GM18907 (cell line): ENCODE measurements around the gene C19orf85.

Source experiments
- ATAC-seq: cut with Tn5 transposase; IDR thresholded peaks from one replicate; pipeline ENCODE4 v1.9.1; 2021; ENCODE audit warnings: mild to moderate bottlenecking, moderate library complexity; ENCODE audit not compliant: unreplicated experiment

Gene C19orf85

DNA sequence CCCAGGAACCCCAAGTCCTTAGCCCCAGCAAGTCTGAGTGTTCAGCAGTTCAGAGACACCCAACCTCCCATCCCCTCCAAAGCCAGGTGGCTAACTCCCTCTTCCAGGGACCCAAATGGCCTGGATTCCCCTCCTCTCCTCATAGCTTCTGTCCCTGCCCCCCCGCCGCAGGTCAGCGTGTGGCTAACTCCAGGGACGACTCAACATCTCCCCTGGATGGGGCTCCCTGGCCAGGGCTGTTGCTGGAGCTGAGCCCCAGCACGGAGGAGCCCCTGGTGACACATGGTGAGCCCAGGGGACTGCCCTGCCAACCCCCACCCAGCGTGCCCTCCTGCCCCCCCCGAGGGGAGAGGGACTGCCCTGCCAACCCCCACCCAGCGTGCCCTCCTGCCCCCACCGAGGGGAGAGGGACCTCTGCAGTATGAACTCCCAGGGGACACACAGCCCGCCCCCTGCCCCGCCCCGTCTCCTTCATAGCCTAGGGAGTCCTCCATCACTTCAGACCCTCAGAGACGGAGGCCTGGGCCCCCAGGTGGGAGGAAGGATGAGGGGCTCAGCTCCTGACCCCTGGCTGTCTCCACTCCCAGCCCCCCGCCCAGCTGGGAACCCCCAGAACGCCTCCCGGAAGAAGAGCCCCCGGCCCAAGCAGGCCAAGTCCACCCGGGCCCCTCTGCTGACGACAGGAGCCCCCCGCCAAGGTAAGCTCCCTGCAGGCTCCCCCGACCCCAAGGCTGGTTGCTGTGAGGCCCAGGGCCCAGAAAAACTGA is 25.3 kb upstream of the C19orf85 start:
- ATAC-seq: no peak

DNA sequence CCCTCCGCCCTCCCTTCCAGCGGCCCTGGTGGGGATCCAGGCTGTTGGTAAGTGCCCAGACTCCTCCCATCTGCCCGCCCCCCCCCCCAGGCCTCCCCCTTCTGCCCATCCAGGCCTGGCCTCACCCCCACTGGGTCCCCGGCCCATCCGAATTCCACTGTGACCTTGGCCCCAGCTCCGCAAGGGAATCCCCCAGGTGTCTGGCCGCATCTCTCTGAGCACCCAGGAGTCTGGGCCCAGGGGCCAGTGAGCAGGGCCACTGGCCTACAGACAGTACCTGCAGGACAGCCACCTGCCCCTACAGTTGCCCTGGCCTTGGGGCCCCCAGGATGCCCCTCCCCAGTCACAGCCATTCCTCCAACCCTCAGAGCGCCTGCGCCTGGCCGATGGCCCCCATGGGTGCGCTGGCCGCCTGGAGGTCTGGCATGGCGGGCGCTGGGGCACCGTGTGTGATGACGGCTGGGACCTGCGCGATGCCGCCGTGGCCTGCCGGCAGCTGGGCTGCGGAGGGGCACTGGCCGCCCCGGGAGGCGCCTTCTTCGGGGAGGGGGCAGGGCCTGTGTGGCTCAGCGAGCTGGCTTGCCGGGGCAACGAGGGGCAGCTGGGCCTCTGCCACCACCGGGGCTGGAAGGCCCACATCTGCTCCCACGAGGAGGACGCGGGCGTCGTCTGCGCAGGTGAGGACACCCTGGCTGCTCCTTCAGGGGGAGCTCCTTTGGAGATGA is 24.6 kb upstream of the C19orf85 start:
- ATAC-seq: no peak

DNA sequence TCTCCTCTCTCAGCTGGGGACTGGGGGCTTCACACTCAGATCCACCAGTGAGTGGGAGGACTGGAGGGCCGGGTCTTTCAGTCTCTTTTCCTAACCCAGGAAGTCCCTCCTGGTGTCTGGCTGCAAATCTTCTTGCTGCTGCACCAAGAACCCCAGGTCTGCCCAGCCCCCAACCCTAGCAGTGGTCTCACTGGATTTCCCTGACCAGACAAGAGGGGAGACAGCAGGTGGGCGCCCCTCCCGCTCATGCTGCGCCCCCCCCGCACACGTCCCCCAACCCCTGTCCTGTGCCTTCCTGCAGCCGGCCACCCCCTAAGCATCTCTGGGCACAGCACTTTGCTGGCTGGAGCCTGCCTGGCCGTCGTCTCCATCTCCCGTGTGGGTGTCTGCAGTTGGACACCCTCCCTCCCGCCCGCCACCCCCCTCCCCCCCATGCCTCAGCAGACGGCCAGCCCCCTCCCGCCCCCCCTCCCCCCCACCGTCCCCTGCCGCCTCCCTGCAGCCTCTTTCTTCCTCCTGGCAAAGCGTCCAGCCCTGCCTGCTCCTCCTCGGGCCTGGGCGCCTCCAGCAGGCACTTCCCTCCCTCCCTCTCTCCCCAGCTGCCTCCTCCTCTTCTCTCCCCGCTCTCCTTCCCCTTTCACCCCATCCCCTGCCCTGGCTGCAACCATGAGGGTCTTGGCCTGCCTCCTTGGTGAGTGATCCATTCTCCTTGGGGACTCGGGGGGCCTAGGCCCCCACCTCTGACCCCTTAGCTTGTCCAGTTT is 23.6 kb upstream of the C19orf85 start, which contains the start of gene SSC5D:
Gene SSC5D, plus strand, starts transcription at position 513 of the 764 bp plus-strand sequence. Its CDS starts 154 bp downstream, at position 667.
- no peak for ATAC-seq

DNA sequence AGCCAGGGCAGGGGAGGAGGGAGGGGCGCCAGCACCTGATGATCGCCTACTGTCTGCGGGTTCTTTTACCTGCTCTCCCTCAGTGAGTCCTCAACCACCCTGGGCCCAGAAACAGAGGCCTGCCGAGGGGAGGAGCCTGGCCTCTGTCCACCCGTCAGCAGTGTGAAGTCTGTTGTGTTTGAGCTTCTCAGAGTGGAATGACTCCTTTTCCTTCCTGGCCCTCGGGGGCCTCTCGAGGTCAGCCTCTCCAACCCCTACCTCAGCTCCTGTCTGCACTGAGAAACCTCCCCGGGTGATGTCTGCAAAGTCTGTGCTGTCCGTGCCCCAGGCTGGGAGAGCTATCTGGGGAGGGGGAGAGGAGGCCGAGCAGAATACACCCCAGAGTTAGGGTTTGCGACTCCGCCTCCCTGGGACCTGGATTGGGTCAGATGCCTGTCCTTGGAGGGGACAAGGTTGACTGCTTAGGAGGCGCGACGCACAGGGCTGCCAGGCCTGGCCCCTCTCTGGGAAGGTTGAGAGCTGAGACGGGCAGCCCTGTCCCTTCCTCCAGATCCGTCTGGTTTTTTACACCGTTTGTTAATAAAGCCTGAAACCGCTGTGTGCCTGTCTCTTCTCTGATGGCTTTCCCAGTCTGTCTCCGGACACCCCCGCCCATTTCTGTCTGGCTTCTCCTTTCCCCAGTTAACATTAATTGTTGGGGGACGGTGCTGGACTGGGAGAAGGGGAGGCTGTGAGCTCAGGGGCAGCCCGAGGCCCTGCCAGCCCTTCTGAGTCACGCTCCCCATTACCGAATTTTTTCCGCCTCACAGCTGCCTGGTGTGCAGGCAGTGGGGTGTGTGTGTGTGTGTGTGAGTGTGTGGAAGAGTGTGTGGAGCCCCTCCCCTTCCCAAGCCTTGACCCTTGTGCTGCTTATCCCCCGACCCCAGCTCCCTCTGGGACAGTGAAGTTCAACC is 22.7 kb upstream of the C19orf85 start:
- ATAC-seq: no peak

DNA sequence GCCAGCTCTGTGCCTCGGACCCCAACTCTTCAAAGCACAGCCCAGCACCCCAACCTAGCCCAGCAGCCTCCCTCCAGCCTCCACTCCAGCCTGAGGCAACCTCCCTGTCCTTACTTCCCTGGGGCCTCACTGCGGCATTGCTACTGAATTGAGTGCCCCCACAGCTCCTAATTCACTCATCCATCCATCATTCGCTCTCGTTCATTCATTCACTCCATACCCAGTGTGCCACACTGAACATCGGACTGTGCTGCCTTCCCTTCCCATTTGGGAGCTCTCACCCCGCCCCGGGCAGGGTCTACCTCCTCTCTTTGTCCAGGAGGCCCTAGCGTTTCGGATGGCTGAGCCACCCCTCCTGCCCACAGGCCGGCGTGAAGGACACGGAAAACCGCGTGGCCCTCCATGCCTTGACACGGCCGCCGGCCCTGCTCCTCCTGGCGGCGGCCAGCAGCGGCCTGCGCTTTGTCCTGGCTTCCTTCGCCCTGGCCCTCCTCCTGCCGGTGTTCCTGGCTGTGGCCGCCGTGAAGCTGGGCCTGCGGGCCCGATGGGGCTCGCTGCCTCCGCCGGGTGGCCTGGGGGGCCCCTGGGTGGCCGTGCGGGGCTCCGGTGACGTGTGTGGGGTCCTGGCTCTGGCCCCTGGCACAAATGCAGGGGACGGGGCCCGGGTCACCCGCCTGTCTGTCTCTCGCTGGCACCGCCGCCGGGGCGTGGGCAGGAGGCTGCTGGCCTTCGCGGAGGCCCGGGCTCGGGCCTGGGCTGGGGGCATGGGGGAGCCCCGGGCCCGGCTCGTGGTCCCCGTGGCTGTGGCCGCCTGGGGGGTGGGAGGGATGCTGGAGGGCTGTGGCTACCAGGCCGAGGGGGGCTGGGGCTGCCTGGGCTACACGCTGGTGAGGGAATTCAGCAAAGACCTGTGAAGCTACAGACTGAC is 21.8 kb upstream of the C19orf85 start:
- ATAC-seq: no peak

DNA sequence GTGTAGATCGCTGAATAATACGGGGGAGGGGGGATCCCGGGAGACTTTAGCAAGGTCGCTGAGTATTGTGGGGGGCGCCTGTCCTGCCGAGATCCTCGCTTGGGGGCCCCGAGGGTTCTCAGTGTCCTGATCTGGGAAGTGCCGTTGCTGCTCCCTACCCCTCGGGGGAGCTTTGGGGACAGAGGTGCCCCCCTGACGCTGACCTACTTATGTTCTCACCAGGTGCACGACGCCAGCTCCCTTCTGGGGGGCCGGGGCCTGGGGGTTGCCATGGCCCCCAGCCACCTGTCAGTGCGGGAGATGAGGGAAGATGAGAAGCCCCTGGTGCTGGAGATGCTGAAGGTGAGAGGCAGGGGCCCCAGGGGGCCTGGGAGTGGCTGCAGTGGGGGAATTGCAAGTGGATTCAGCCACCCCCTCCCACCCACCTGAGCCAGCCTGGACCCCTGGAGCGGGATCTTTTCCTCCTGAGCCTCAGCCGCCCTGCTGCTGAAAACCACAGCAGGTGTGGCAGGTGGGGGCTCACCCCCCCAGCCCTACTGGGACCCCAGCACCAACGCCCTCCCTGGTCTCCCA is 21.0 kb upstream of the C19orf85 start:
- no peak for ATAC-seq

DNA sequence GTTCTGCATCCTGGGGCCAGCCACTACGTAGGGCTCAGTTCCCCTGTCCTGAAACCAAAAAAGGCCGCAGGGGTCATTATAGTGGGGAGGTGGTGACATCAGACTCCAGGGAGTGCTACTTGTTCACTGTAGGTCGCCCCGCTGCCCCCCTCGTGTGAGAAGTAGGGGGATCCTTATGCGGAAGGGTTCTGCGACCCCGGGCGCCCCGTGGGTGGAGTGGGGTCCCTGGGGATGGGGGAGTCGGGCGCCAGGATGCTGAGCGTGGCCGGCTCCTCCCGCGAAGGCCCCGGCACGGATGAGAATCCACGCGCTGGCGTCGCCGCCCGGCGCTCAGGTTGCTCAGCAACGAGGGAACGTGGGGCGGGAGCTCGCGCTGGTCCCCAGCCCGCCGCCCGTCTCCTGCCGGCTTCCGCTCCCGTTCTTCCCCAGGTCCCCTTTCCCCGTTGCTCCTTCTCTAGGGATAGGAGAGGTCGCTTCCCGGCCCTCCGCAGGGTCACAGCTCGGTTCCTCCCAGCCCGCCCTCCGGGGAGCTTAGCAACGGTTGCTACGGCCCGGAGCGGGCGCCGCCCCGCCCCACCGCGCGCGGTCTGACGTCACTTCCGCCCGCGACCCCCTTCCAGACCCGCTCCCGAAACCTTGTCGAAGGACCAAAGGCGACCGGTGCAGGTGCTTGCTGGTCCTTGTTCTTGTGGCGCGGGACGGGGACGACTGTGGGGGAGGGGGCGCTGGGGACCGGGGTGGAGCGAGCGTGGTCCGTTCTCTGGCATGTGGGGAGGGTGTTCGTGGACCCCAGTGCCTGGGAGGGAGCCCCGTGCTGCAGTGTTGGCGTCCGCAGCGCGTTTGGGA is 20.3 kb upstream of the C19orf85 start, which contains the start of gene NAT14:
Gene NAT14, plus strand, starts transcription at position 596 of the 846 bp plus-strand sequence. CDS start 521 bp downstream, outside the sequence.
- peak; percentile 50 for ATAC-seq

DNA sequence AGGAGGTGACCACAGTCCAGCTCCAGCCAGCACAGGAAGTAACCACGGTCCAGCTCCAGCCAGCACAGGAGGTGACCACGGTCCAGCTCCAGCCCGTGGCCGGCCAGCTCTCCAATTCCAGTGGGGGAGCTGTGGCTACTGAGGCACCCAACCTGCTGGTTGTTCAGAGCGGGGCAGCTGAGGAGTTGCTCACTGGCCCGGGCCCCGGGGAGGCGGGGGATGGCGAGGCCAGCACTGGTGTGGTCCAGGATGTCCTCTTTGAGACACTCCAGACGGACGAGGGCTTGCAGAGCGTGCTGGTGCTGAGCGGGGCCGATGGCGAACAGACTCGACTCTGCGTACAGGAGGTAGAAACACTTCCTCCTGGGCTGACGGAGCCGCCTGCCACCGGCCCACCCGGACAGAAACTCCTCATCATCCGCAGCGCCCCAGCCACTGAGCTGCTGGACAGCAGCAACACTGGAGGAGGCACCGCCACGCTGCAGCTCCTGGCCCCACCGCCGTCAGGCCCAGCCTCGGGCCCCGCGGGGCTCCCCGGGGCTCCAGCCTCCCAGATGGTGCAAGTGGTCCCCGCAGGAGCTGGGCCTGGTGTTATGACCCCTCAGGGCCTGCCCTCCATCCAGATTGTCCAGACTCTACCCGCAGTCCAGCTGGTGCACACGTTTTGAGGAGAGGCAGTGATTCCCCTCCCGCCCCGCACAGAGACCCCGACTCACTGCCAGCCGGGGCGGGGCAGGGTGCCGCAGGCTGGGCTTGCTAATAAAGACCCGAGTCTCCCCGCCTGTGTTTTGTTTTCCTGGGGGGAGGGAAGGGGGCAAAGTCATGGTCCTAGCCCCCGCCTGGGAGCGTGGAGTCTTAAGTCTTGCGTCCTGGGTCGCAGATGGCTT is 19.4 kb upstream of the C19orf85 start:
- ATAC-seq: no peak

DNA sequence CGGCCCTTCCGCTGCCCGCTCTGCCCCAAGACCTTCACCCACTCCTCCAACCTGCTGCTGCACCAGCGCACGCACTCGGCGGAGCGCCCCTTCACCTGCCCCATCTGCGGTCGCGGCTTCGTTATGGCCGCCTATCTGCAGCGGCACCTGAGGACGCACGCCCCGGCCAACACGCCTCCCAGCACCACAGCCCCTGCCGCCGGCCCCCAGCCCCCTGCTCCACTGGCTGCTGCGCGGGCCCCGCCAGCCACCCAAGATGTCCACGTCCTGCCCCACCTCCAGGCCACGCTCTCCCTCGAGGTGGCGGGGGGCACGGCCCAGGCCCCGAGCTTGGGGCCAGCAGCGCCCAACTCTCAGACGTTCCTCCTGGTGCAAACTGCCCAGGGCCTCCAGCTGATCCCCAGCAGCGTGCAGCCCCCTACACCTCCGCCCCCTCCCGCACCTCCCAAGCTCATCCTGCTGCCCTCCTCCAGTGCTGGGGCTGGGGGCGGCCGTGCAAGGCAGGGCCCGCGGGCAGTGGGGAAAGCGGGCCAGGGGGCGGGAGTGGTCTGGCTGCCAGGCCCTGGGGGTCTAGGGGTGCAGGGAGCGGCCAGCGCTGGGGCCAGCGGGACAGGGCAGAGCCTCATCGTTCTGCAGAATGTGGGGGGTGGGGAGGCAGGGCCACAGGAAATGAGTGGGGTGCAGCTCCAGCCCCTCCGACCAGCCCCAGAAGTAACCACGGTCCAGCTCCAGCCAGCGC is 18.6 kb upstream of the C19orf85 start:
- no peak for ATAC-seq

DNA sequence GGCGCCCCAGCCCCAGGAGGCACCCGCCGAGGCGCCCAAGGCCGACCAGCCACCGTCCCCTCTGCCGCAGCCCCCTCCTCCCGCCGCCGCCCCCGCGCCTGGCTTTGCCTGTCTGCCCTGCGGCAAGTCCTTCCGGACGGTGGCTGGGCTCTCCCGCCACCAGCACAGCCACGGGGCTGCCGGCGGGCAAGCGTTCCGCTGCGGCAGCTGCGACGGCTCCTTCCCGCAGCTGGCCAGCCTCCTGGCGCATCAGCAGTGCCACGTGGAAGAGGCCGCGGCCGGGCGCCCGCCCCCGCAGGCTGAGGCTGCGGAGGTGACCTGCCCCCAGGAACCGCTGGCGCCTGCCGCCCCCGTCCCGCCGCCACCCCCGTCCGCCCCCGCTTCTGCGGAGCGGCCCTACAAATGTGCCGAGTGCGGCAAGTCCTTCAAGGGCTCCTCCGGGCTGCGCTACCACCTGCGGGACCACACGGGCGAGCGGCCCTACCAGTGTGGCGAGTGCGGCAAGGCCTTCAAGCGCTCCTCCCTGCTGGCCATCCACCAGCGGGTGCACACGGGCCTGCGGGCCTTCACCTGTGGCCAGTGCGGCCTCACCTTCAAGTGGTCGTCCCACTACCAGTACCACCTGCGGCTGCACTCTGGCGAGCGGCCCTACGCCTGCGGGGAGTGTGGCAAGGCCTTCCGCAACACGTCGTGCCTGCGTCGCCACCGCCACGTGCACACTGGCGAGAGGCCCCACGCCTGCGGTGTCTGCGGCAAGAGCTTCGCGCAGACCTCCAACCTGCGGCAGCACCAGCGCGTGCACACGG is 17.8 kb upstream of the C19orf85 start:
- ATAC-seq: no peak

DNA sequence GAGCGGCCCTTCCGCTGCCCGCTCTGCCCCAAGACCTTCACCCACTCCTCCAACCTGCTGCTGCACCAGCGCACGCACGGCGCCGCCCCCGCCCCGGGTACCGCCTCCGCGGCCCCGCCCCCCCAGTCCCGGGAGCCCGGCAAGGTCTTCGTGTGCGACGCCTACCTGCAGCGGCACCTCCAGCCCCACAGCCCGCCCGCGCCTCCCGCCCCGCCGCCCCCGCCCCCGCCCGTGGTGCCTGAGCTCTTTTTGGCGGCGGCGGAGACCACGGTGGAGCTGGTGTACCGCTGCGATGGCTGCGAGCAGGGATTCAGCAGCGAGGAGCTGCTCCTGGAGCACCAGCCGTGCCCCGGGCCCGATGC is 17.2 kb upstream of the C19orf85 start:
- no peak for ATAC-seq

DNA sequence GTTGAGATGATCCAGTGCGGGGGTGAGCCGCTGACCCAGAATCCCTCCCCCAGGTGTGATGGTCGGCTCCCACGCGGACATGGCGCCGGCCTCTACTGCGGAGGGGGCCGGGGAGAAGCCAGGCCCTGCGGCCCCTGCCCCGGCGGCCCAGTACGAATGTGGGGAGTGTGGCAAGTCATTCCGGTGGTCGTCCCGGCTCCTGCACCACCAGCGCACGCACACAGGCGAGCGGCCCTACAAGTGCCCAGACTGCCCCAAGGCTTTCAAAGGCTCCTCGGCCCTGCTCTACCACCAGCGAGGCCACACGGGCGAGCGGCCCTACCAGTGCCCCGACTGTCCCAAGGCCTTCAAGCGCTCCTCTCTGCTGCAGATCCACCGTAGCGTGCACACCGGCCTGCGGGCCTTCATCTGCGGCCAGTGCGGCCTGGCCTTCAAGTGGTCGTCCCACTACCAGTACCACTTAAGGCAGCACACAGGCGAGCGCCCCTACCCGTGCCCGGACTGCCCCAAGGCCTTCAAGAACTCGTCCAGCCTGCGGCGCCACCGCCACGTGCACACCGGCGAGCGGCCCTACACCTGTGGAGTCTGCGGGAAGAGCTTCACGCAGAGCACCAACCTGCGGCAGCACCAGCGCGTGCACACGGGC is 16.7 kb upstream of the C19orf85 start:
- no peak for ATAC-seq

DNA sequence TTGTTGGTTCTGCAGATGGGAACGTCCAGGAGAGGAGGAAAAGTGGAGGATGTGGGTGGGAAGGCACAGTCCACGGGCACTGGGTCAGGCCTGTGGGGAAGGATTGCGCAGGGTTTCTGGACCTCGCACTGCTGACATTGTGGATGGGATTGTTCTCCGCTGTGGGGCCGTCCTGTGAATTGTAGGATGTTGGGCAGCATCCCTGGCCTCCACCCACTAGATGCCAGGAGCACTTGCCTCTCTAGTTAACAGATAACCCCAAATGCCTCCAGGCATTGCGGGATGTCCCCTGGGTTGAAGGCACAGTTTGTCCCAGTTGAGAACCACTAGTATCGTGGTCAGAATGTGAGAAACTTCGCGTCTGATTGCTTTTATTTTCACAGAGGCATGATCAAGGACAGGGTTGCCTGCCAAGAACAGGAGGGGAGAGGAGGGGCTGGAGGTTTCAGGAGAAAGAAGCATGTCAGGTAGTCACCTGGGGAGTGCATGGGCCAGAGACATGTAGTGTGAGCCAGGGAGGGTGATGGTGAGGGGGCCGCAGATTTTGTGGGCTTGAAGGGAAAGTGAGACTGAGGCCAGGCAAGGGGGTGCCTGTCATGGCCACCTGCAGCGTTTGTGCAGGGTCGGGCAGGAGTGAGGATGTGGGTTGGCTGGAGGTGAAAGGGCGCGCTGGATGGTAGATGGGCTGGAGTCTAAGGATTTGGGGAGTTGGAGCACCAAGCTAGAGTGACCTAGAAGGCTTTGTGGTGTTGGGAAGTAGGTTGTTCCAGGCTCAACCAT is 15.1 kb upstream of the C19orf85 start:
- no peak for ATAC-seq

DNA sequence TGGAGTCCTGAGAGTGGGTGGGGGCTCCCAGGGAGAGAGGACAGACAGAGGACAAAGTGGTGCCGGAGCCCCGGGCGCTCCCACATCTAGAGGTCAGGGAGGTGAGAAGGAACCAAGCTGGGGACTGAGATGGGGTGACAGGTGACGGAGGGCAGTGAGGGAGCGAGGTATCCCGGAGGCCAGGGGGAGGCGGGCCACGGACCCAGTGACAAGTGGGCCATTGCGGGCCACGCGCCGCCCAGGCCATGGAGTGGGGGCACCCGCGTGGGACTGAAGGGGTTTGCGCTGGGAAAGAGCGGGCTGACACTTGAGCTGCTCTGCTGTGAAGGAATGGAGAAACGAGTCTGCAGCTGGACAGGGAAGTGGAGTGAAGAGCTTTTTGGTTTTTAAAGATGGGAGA is 14.5 kb upstream of the C19orf85 start:
- no peak for ATAC-seq
